NT2/D1 (cell line): ENCODE measurements around the gene SHOC1.

Source experiments
- SUZ12 ChIP-seq: IDR thresholded peaks from 2 replicates; pipeline ENCODE4 v1.6.1; 2011; ENCODE audit not compliant: insufficient read length, insufficient read depth; ENCODE audit errors: extremely low read depth
- YY1 ChIP-seq: IDR thresholded peaks from 2 replicates; pipeline ENCODE4 v1.6.1; 2011; ENCODE audit not compliant: insufficient read length, insufficient read depth
- ZNF274 ChIP-seq: IDR thresholded peaks from 2 replicates; pipeline ENCODE4 v1.6.1; 2011; ENCODE audit warnings: mild to moderate bottlenecking, low read depth, low read length

- TF ChIP-seq SUZ12 (no peak), ZNF274 (no peak), YY1 (no peak)
Observed at GRCh38 chr9:111806259-111806658, 11.5 kb upstream of the SHOC1 start.
